Cardiac muscle cell (in vitro differentiated cells and primary cell): ENCODE measurements around the gene BAG3. TPM values are rescaled to one million over a fixed set of nuclear protein-coding genes. Genes with fewer than 3 reads are reported as not detected.
"Not testable (repeated sequence)": the region's sequence is repeated elsewhere in the genome, so short reads cannot be mapped to it uniquely, and the experiment has no call there.

Experiments used
- DNase-seq, 2 donors: peaks; one replicate each; pipeline versions ENCODE4 v3.0.0 to v3.0.0-alpha.2; 2010 to 2017; ENCODE audit warnings: low read depth in 1 of 2, low spot score in 1 of 2
- H3K27ac ChIP-seq: fragments of 200-600 bp; sonication (generic); 2 replicates; pipeline ENCODE4 v1.5.1; 2016
- H3K27me3 ChIP-seq: fragments of 200-600 bp; sonication (generic); 2 replicates; pipeline ENCODE4 v1.6.0; 2016; ENCODE audit warnings: control low read depth
- H3K36me3 ChIP-seq: fragments of 200-600 bp; sonication (generic); 2 replicates; pipeline ENCODE4 v1.5.1; 2016; ENCODE audit warnings: control low read depth
- H3K4me1 ChIP-seq: fragments of 200-600 bp; sonication (generic); 2 replicates; pipeline ENCODE4 v1.8.1; 2017; ENCODE audit warnings: low read depth, mild to moderate bottlenecking, mixed run types
- H3K4me3 ChIP-seq: fragments of 200-600 bp; sonication (generic); 2 replicates; pipeline ENCODE4 v1.5.1; 2016; ENCODE audit warnings: mild to moderate bottlenecking
- H3K9me3 ChIP-seq: fragments of 200-600 bp; sonication (generic); 2 replicates; pipeline ENCODE4 v1.5.1; 2017; ENCODE audit warnings: low read depth, mild to moderate bottlenecking, control low read depth
- CTCF ChIP-seq: IDR thresholded peaks from 2 replicates; pipeline ENCODE4 v1.5.1; 2012; ENCODE audit warnings: low read depth, mild to moderate bottlenecking, low read length
- polyA plus RNA-seq: library from polyadenylated mRNA; unstranded; fragments of >200 nt; fragmentation: Nextera tagmentation; extraction: Ambion mirVana; gene quantifications from 2 replicates; pipeline ENCODE4 v1.2.1, GENCODE V29; 2016
- total RNA-seq: library from RNA; depleted of rRNA; stranded (reverse); fragments of >200 nt; gene quantifications from 2 replicates; pipeline ENCODE4 v1.2.3, GENCODE V29; 2016

Gene BAG3
- total and polyA plus RNA-seq, 2 experiments from 2014 or later: 45.4 to 62.3 TPM

- Histone ChIP-seq H3K36me3 (no peaks in the 10 kb centered on the region), H3K4me3 (no peak overlapping the region), H3K27ac (no peak overlapping the region), H3K27me3 (no peaks in the 10 kb centered on the region), H3K9me3 (no peaks in the 10 kb centered on the region), H3K4me1 (no peaks in the 10 kb centered on the region)
- TF ChIP-seq CTCF: no peak
- DNase-seq: no peak
Observed at GRCh38 chr10:119611433-119611832, 39.7 kb upstream of the BAG3 start.

DNA sequence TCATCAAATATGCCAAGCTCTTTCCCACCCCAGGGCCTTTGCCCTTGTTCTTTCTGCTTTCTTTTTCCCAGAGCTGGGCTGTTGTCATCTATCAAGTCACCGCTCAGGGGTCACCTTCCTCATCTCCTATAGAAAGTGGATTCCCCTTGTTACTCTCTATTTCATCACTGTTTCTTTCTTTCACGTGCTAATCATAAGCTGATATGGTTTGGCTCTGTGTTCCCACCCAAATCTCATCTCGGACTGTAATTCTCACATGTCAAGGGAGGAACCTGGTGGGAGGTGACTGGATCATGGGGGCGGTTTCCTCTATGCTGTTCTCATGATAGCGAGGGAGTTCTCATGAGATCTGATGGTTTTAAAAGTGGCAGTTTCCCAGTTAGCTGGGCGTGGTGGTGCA is 37.4 kb upstream of the BAG3 start:
- Histone ChIP-seq H3K27me3 (no peaks in the 10 kb centered on the region), H3K4me3 (no peak overlapping the region), H3K36me3 (no peaks in the 10 kb centered on the region), H3K4me1 (no peaks in the 10 kb centered on the region), H3K27ac (no peak overlapping the region), H3K9me3 (no peaks in the 10 kb centered on the region)
- no peak for DNase-seq
- TF ChIP-seq CTCF: no peak

GRCh38 chr10:119614686-119615085 is 36.5 kb upstream of the BAG3 start:
- Histone ChIP-seq H3K27ac (no peak overlapping the region), H3K4me1 (no peaks in the 10 kb centered on the region), H3K9me3 (no peaks in the 10 kb centered on the region), H3K27me3 (no peaks in the 10 kb centered on the region), H3K4me3 (no peak overlapping the region), H3K36me3 (no peaks in the 10 kb centered on the region)
- DNase-seq: no peak
- TF ChIP-seq CTCF: no peak

DNA sequence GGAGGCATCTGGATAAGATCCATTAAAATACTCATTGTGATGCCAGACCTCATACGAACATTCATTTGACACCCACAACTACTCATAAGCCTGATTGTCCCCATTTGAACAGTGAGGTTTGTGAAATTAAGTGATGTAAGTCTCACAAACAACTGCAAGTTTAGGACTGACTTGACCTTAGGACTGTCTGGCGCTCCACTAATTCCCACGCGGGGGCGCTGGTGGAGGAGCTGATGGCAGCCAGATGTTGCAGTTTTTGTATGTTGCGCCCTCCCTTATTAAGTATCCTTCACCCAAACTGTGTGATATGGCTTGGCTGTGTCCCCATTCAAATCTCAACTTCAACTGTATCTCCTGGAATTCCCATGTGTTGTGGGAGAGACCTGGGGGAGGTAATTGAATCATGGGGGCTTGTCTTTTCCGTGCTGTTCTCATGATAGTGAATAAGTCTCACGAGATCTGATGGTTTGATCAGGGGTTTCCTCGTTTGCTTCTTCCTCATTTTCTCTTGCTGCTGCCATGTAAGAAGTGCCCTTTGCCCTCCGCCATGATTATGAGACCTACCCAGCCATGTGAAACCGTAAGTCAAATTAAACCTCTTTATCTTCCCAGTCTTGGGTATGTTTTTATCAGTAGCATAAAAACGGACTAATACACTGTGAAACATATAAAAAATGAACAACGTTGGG is 34.2 kb upstream of the BAG3 start:
- Histone ChIP-seq H3K27ac (no peak overlapping the region), H3K36me3 (no peaks in the 10 kb centered on the region), H3K4me1 (no peaks in the 10 kb centered on the region), H3K4me3 (no peak overlapping the region), H3K9me3 (no peaks in the 10 kb centered on the region), H3K27me3 (no peaks in the 10 kb centered on the region)
- peak; percentile 19 to 70 for DNase-seq
- TF ChIP-seq CTCF: peak; percentile 64

DNA sequence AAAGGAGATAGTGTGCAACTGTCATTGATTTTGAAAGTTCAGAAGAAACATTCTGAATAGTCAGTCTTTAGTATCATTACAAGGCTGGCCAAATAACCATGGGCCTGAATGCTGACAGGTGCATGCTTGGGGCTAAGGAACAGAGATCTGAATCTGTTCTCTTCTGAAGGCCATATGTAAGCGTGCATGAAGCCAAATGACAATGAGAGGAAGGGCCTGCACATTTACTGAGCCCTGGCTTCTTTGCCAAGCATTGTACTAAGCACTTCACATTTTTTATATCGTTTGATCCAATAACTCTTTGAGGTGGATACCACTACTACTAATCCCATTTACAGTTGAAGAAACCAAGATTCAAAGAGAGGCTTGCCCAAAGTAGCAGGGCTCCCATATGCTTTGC is 32.0 kb upstream of the BAG3 start:
- H3K9me3 ChIP-seq: no peaks in the 10 kb centered on the region
- no peaks in the 10 kb centered on the region for H3K36me3 ChIP-seq
- H3K27me3 ChIP-seq: no peaks in the 10 kb centered on the region
- H3K4me3 ChIP-seq: no peak overlapping the region
- no peak for TF ChIP-seq CTCF
- H3K27ac ChIP-seq: no peak overlapping the region
- DNase-seq: no peak
- H3K4me1 ChIP-seq: no peaks in the 10 kb centered on the region

GRCh38 chr10:119619811-119620210 is 31.4 kb upstream of the BAG3 start:
- not testable (repeated sequence) for H3K4me1 ChIP-seq, H3K27me3 ChIP-seq, H3K36me3 ChIP-seq, H3K27ac ChIP-seq, DNase-seq, H3K9me3 ChIP-seq, H3K4me3 ChIP-seq
